Dendritic cell treated with granulocyte-macrophage colony-stimulating factor and Interleukin-4, amounts not matched to agents 40 ng/mL and 50 ng/mL, for 4 days (primary cell): ENCODE measurements around the gene MMS19.

Experiments used
- H3K27ac Mint-ChIP-seq: one replicate; pipeline ENCODE4 v1.8.0; 2022; ENCODE audit warnings: mild to moderate bottlenecking, mixed read lengths
- H3K27me3 Mint-ChIP-seq: one replicate; pipeline ENCODE4 v1.8.0; 2022; ENCODE audit warnings: mild to moderate bottlenecking, mixed read lengths
- H3K36me3 Mint-ChIP-seq: one replicate; pipeline ENCODE4 v1.8.0; 2022; ENCODE audit warnings: low read depth, mixed read lengths
- H3K4me1 Mint-ChIP-seq: one replicate; pipeline ENCODE4 v1.8.0; 2022; ENCODE audit warnings: low read depth, mixed read lengths
- H3K4me3 Mint-ChIP-seq: one replicate; pipeline ENCODE4 v1.8.0; 2022; ENCODE audit warnings: mild to moderate bottlenecking, moderate library complexity, mixed read lengths
- H3K9me3 Mint-ChIP-seq: one replicate; pipeline ENCODE4 v1.8.0; 2022; ENCODE audit warnings: mixed read lengths
- intact Hi-C: fragments of 100-400 bp; cut with micrococcal nuclease; formaldehyde crosslinking; loops from one replicate; pipeline ENCODE4 v1.15.0; 2022

The MMS19 gene, protein sequence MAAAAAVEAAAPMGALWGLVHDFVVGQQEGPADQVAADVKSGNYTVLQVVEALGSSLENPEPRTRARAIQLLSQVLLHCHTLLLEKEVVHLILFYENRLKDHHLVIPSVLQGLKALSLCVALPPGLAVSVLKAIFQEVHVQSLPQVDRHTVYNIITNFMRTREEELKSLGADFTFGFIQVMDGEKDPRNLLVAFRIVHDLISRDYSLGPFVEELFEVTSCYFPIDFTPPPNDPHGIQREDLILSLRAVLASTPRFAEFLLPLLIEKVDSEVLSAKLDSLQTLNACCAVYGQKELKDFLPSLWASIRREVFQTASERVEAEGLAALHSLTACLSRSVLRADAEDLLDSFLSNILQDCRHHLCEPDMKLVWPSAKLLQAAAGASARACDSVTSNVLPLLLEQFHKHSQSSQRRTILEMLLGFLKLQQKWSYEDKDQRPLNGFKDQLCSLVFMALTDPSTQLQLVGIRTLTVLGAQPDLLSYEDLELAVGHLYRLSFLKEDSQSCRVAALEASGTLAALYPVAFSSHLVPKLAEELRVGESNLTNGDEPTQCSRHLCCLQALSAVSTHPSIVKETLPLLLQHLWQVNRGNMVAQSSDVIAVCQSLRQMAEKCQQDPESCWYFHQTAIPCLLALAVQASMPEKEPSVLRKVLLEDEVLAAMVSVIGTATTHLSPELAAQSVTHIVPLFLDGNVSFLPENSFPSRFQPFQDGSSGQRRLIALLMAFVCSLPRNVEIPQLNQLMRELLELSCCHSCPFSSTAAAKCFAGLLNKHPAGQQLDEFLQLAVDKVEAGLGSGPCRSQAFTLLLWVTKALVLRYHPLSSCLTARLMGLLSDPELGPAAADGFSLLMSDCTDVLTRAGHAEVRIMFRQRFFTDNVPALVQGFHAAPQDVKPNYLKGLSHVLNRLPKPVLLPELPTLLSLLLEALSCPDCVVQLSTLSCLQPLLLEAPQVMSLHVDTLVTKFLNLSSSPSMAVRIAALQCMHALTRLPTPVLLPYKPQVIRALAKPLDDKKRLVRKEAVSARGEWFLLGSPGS

GRCh38 chr10:97498076-97498840, at the start of gene MMS19:
TSS of gene MMS19 (minus strand) at chr10:97498422. CDS start at chr10:97498384, 38 bp downstream.
- Mint-ChIP-seq H3K27ac (peak within 1 kb of the TSS; percentile 99), H3K36me3 (peaks cover 22% of the 10 kb centered on the region), H3K27me3 (peaks cover 3% of the 10 kb centered on the region), H3K9me3 (no peaks in the 10 kb centered on the region), H3K4me1 (peaks cover 55% of the 10 kb centered on the region), H3K4me3 (peak within 1 kb of the TSS; percentile 98)
- intact Hi-C loops: loop anchor here (5.0 to 10.0 kb wide), 5 partner anchors 44 to 147 kb away; partner anchors contain the start of genes EXOSC1, PGAM1, PI4K2A and RRP12

GRCh38 chr10:97547962-97548361, 49.7 kb upstream of the MMS19 start:
- Mint-ChIP-seq H3K36me3 (no peaks in the 10 kb centered on the region), H3K27me3 (no peaks in the 10 kb centered on the region), H3K9me3 (no peaks in the 10 kb centered on the region), H3K4me3 (no peak overlapping the region), H3K27ac (no peak overlapping the region), H3K4me1 (peaks cover 45% of the 10 kb centered on the region)
- intact Hi-C loops: no loop called here

- peaks cover 52% of the 10 kb centered on the region for H3K4me1 Mint-ChIP-seq
- no peaks in the 10 kb centered on the region for H3K27me3 Mint-ChIP-seq
Measured at GRCh38 chr10:97547271-97547600, 49.0 kb upstream of the MMS19 start.

GRCh38 chr10:97546456-97547270, 48.4 kb upstream of the MMS19 start:
- Mint-ChIP-seq H3K36me3 (no peaks in the 10 kb centered on the region), H3K9me3 (no peaks in the 10 kb centered on the region), H3K4me3 (no peak overlapping the region), H3K27ac (peak overlapping the region; percentile 57), H3K4me1 (peaks cover 58% of the 10 kb centered on the region), H3K27me3 (no peaks in the 10 kb centered on the region)
- intact Hi-C loops: no loop called here

More at GRCh38 chr10:97547271-97547600, 49.0 kb upstream of the MMS19 start:
- no peak overlapping the region for H3K4me3 Mint-ChIP-seq
- H3K27ac Mint-ChIP-seq: peak overlapping the region; percentile 57
- intact Hi-C loops: no loop called here
- no peaks in the 10 kb centered on the region for H3K9me3 Mint-ChIP-seq
- no peaks in the 10 kb centered on the region for H3K36me3 Mint-ChIP-seq

- H3K36me3 Mint-ChIP-seq: no peaks in the 10 kb centered on the region
- H3K9me3 Mint-ChIP-seq: no peaks in the 10 kb centered on the region
- peak overlapping the region; percentile 87 for H3K27ac Mint-ChIP-seq
- peak overlapping the region; percentile 11 for H3K4me3 Mint-ChIP-seq
- H3K4me1 Mint-ChIP-seq: peaks cover 79% of the 10 kb centered on the region
- H3K27me3 Mint-ChIP-seq: no peaks in the 10 kb centered on the region
- intact Hi-C loops: loop anchor here (5.0 kb wide), 1 partner anchor 46 kb away; the partner anchor contains the start of genes MMS19 and UBTD1
Measured at GRCh38 chr10:97543025-97543546, 44.9 kb upstream of the MMS19 start.

GRCh38 chr10:97542169-97543024, 44.2 kb upstream of the MMS19 start:
- no peaks in the 10 kb centered on the region for H3K27me3 Mint-ChIP-seq
- no peaks in the 10 kb centered on the region for H3K36me3 Mint-ChIP-seq
- peaks cover 76% of the 10 kb centered on the region for H3K4me1 Mint-ChIP-seq
- intact Hi-C loops: loop anchor here (5.0 kb wide), 1 partner anchor 45 kb away; the partner anchor contains the start of genes MMS19 and UBTD1
- H3K9me3 Mint-ChIP-seq: no peaks in the 10 kb centered on the region
- H3K27ac Mint-ChIP-seq: peak overlapping the region; percentile 87
- peak overlapping the region; percentile 21 for H3K4me3 Mint-ChIP-seq

DNA sequence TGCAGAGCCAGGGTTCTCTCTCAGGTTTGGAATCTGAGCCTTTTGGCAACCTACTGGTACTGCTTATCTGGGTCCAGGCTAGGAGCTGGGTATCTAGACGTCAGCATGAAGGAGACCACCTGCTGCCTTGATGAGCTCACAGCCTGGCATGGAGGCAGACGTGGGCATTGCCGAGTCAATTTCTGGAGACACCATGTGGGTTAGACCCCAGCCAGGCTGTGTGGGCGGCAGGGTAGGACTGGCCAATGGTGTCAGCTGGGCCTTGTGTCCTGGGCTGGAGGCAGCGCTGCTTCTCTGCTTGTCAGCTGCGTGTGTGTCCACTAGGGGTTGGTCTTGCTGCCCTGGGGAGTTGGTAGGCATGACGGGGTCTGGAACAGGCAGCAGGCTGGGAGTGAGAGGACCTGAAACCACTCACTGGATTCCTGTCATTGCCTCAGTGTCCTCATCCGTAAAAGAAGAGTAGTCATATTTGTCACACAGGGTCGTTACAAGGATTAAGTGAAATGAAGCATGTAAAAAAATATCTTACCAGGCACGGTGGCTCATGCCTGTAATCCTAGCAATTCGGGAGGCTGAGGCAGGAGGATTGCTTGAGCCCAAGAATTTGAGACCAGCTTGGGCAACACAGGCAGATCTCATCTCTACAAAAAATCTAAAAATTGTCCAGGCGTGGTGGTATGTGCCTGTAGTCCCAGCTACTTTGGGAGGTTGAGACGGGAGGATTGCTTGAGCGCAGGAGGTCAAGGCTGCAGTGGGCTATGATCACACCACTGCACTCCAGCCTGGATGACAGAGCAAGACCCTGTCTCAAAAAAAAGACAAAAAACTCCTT, 42.7 kb upstream of the MMS19 start:
- Mint-ChIP-seq H3K27me3 (no peaks in the 10 kb centered on the region), H3K4me3 (no peak overlapping the region), H3K36me3 (no peaks in the 10 kb centered on the region), H3K27ac (no peak overlapping the region), H3K9me3 (no peaks in the 10 kb centered on the region), H3K4me1 (peaks cover 61% of the 10 kb centered on the region)
- intact Hi-C loops: loop anchor here (5.0 kb wide), 1 partner anchor 44 kb away; the partner anchor contains the start of genes MMS19 and UBTD1

DNA sequence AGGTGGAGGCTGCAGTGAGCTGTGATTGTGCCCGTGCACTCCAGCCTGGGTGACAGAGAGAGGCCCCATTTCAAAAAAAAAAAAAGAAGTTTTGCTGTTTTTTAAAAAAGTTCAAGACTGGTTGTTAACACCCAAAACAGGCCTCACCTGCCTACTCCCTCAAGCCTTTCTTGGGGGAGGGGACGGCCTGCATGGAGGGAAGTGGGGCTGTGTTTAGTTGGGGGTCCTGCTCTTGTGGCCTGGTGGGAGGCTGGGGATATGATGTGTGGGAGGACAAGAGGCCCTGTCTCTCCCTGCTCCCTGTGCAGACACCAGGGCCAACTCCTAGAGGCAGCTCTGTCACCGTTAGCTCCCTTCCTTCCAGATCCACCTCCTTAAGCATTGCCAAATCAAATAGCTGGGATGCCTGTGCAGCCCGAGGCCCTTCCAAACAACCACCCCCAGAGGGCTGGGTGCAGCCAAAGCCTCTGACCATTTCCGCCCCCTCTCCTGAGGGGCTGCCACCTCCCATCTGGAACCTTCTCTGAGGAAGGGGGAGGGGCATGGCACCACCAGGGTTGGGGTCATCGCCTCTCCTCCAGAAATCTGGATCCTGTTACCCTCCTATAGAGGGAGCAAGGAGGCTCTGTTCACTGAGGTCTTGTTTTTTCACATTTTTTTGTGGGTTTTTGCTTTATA, 41.4 kb upstream of the MMS19 start:
- Mint-ChIP-seq H3K4me3 (no peak overlapping the region), H3K4me1 (peaks cover 57% of the 10 kb centered on the region), H3K27ac (peak overlapping the region; percentile 72), H3K36me3 (no peaks in the 10 kb centered on the region), H3K27me3 (no peaks in the 10 kb centered on the region), H3K9me3 (no peaks in the 10 kb centered on the region)
- intact Hi-C loops: loop anchor here (5.0 kb wide), 1 partner anchor 42 kb away; the partner anchor contains the start of genes MMS19 and UBTD1

GRCh38 chr10:97538839-97539238, 40.6 kb upstream of the MMS19 start:
- H3K4me3 Mint-ChIP-seq: no peak overlapping the region
- no peaks in the 10 kb centered on the region for H3K36me3 Mint-ChIP-seq
- no peaks in the 10 kb centered on the region for H3K9me3 Mint-ChIP-seq
- intact Hi-C loops: no loop called here
- no peaks in the 10 kb centered on the region for H3K27me3 Mint-ChIP-seq
- peak overlapping the region; percentile 21 for H3K27ac Mint-ChIP-seq
- H3K4me1 Mint-ChIP-seq: peaks cover 57% of the 10 kb centered on the region

- Mint-ChIP-seq H3K36me3 (no peaks in the 10 kb centered on the region), H3K4me1 (peaks cover 53% of the 10 kb centered on the region), H3K27ac (peak overlapping the region; percentile 21), H3K4me3 (no peak overlapping the region), H3K9me3 (no peaks in the 10 kb centered on the region), H3K27me3 (no peaks in the 10 kb centered on the region)
- intact Hi-C loops: no loop called here
Measured at GRCh38 chr10:97538411-97538810, 40.2 kb upstream of the MMS19 start.
